Kidney epithelial cell (primary cell): ENCODE data around the gene CASK. TPM values are rescaled to one million over a fixed set of nuclear protein-coding genes. Genes with fewer than 3 reads are reported as not detected.

Experiments
- DNase-seq: peaks from one replicate; pipeline ENCODE4 v3.0.0-alpha.2; 2010; ENCODE audit warnings: low read depth
- H3K27me3 ChIP-seq: 2 replicates; pipeline ENCODE4 v1.6.0; 2011; ENCODE audit warnings: low read length; ENCODE audit not compliant: control insufficient read depth, insufficient read depth
- H3K36me3 ChIP-seq: 2 replicates; pipeline ENCODE4 v1.5.1; 2011; ENCODE audit warnings: low read length; ENCODE audit not compliant: control insufficient read depth, insufficient read depth
- H3K4me3 ChIP-seq: 2 replicates; pipeline ENCODE4 v1.5.1; 2011; ENCODE audit warnings: low read depth, mild to moderate bottlenecking, control low read depth, low read length
- CTCF ChIP-seq: IDR thresholded peaks from 2 replicates; pipeline ENCODE4 v1.5.1; 2011; ENCODE audit warnings: mild to moderate bottlenecking, moderate library complexity, low read length, control low read depth, inconsistent platforms; ENCODE audit not compliant: insufficient read depth, poor library complexity, severe bottlenecking
- total RNA-seq: library from RNA; depleted of rRNA; stranded (reverse); fragments of >200 nt; gene quantifications from 2 replicates; pipeline ENCODE4 v1.2.3, GENCODE V29; 2015

The CASK gene
- total RNA-seq, 1 donor from 2014 or later, result 69.1 TPM

DNA sequence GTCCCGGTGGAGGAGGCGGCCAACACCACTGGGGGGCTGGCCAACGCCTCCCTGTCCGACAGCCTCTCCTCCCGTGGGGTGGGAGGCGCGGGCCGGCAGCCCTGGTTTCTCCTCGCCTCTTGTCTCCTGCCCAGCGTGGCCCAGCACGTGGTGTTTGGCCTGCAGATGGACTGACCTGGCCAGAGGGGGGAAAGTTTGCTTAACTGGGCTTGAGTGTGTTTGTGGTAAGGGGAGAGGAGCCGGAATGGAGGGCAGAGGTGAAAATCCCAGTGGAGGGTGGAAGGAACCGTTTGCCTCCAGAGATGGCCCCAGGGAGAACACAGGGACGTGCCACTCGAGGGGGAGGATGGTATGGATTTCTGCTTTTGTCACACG lies 448.6 kb downstream of the CASK start:
- no peaks in the 10 kb centered on the region for H3K36me3 ChIP-seq
- H3K4me3 ChIP-seq, result no peak overlapping the region
- DNase-seq, result no peak
- H3K27me3 ChIP-seq, result no peaks in the 10 kb centered on the region
- TF ChIP-seq CTCF, result no peak

DNA sequence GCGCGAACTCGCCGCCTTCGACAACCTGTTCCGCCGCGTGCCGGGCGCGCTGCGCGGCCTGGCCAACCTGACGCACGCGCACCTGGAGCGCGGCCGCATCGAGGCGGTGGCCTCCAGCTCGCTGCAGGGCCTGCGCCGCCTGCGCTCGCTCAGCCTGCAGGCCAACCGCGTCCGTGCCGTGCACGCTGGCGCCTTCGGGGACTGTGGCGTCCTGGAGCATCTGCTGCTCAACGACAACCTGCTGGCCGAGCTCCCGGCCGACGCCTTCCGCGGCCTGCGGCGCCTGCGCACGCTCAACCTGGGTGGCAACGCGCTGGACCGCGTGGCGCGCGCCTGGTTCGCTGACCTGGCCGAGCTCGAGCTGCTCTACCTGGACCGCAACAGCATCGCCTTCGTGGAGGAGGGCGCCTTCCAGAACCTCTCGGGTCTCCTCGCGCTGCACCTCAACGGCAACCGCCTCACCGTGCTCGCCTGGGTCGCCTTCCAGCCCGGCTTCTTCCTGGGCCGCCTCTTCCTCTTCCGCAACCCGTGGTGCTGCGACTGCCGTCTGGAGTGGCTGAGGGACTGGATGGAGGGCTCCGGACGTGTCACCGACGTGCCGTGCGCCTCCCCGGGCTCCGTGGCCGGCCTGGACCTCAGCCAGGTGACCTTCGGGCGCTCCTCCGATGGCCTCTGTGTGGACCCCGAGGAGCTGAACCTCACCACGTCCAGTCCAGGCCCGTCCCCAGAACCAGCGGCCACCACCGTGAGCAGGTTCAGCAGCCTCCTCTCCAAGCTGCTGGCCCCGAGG lies 449.2 kb downstream of the CASK start:
- no peak for TF ChIP-seq CTCF
- Histone ChIP-seq H3K27me3 (no peaks in the 10 kb centered on the region), H3K4me3 (no peak overlapping the region), H3K36me3 (no peaks in the 10 kb centered on the region)
- DNase-seq, result no peak

DNA sequence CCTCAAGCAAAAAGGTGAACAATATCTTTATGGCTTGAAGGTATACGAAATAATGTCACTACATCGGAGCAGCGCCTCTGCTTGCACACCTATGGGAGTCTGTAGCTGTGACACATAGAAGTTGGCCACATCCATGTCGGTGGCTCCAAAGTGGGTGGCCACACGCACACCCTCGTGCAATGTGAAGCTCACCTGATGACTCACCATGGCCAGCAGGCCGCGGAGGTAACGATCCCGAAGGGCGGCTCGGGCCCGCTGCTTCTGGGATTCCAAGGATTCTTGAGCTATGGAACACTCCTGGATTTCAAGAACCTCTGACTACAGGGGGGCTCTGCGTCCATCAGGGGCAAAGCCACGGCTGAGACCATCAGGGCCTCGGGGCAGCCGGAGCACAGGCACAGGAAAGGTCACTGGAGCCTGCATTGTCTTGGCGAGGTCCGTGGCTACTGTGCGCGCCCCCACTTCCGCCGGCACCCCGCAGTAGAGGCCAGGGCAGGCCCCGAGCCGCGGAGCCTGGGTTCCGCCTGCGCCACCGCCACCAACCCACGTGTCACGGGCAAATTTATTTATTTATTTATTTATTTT lies 451.0 kb downstream of the CASK start:
- H3K27me3 ChIP-seq, result no peaks in the 10 kb centered on the region
- no peak overlapping the region for H3K4me3 ChIP-seq
- no peak for TF ChIP-seq CTCF
- H3K36me3 ChIP-seq, result no peaks in the 10 kb centered on the region
- DNase-seq, result no peak

GRCh38 chrX:41471786-41472185 lies 451.6 kb downstream of the CASK start:
- TF ChIP-seq CTCF, result no peak
- no peaks in the 10 kb centered on the region for H3K36me3 ChIP-seq
- H3K27me3 ChIP-seq, result no peaks in the 10 kb centered on the region
- H3K4me3 ChIP-seq, result no peak overlapping the region
- no peak for DNase-seq

- no peak overlapping the region for H3K4me3 ChIP-seq
- DNase-seq, result no peak
- TF ChIP-seq CTCF, result no peak
Measured at GRCh38 chrX:41470706-41471105, 452.6 kb downstream of the CASK start.

More at GRCh38 chrX:41470706-41471105, 452.6 kb downstream of the CASK start:
- H3K36me3 ChIP-seq, result no peaks in the 10 kb centered on the region
- H3K27me3 ChIP-seq, result no peaks in the 10 kb centered on the region
